Measurements from ENCODE around the gene C1QA.

The C1QA gene

DNA sequence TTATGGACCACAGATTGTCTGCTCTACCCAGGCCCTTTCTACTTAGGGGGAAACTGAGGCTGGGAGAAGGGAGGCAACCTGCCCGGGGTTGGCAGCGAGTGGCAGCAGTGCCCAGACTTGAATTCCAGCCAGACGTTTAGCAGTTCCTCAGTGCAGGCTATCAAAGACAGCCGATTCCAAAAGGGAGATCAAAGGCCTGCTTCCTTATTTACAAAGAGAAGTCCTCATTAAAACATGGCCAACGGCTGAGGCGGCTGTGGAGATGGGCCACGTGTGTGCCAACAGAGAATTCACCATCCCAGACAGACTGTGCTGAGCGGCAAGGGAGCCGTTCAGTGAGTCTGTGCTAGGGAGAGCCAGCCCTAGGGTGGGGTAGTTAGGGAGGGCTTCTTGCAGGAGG, 44.3 kb downstream of the C1QA start:
- no peaks in the 10 kb centered on the region for H3K9me3 ChIP-seq
- intact Hi-C loops (cut with DNase I; ENCODE audit: low total_unique reads), result no loop called here
- H3K4me3 ChIP-seq, result no peak overlapping the region
- H3K4me1 ChIP-seq, result no peaks in the 10 kb centered on the region
- no peaks in the 10 kb centered on the region for H3K36me3 ChIP-seq
- peaks cover 0 to 58% of the 10 kb centered on the region in 2 donors for H3K27me3 ChIP-seq
- H3K27ac ChIP-seq, result no peak overlapping the region
- TF ChIP-seq, protein P1, sequence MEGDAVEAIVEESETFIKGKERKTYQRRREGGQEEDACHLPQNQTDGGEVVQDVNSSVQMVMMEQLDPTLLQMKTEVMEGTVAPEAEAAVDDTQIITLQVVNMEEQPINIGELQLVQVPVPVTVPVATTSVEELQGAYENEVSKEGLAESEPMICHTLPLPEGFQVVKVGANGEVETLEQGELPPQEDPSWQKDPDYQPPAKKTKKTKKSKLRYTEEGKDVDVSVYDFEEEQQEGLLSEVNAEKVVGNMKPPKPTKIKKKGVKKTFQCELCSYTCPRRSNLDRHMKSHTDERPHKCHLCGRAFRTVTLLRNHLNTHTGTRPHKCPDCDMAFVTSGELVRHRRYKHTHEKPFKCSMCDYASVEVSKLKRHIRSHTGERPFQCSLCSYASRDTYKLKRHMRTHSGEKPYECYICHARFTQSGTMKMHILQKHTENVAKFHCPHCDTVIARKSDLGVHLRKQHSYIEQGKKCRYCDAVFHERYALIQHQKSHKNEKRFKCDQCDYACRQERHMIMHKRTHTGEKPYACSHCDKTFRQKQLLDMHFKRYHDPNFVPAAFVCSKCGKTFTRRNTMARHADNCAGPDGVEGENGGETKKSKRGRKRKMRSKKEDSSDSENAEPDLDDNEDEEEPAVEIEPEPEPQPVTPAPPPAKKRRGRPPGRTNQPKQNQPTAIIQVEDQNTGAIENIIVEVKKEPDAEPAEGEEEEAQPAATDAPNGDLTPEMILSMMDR (IDR thresholded peaks at IDR 0.05), result no peak
- no peak for DNase-seq

DNA sequence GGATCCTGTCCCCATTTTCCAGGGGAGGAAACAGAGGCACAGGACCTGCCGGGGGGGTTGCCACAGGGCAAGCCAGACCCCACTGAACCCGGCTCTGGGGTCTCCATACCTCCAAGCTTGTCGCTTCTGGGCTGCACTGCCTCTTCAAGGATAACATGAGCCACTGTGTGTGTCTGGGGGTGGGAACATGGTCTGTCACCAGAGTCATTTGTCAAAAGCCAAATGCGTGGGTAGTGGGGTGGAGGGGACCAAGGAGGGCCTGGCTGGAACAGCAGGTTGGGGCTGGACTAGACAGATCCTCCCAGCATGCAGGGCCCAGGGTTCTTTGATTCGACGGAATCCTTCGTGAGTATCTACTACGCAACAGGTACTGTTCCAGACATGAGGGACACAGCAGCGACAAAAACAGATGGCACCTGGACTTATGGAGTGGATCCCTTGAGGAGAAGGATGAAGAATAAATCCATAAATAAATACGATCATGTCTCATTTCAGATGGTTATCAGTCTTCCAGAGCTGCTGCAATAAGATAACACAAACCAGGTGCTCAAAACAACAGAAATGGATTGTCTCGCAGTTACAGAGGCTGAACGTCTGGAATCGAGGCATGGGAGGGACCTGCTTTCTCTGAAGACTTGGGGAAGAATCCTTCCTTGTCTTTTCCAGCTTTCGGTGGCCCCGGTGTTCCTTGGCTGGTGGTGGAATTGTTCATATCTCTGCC, 45.3 kb downstream of the C1QA start:
- no peaks in the 10 kb centered on the region for H3K36me3 ChIP-seq
- H3K27ac ChIP-seq, result no peak overlapping the region
- no peaks in the 10 kb centered on the region for H3K4me1 ChIP-seq
- DNase-seq, result no peak
- H3K9me3 ChIP-seq, result no peaks in the 10 kb centered on the region
- intact Hi-C loops (cut with DNase I; ENCODE audit: low total_unique reads), result no loop called here
- H3K4me3 ChIP-seq, result no peak overlapping the region
- TF ChIP-seq, protein P1 (IDR thresholded peaks at IDR 0.05), result no peak
- peaks cover 0 to 59% of the 10 kb centered on the region in 2 donors for H3K27me3 ChIP-seq

DNA sequence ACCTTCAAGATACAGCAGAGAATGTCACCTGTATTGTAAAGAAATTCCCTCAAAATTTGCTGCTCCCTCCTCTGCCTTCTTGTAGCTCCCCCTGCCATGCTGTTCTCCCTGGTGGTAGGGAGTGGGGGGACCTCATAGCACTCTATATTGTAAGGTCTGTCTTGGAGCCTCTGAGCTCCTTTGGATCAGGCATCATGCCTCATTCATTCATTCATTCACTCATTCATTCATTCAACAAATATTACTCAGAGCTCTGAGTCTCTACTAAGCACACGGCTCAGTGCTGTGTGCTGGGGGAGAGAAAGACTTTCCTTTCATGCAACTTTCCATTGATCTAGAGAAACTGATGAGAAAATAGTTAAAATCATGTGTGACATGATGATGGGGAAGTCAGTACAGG, 47.1 kb downstream of the C1QA start:
- H3K4me1 ChIP-seq, result no peaks in the 10 kb centered on the region
- H3K36me3 ChIP-seq, result no peaks in the 10 kb centered on the region
- intact Hi-C loops (cut with DNase I; ENCODE audit: low total_unique reads), result no loop called here
- DNase-seq, result no peak
- no peak overlapping the region for H3K4me3 ChIP-seq
- TF ChIP-seq, protein P1 (IDR thresholded peaks at IDR 0.05), result no peak
- H3K27ac ChIP-seq, result no peak overlapping the region
- no peaks in the 10 kb centered on the region for H3K9me3 ChIP-seq
- peaks cover 0 to 53% of the 10 kb centered on the region in 2 donors for H3K27me3 ChIP-seq

DNA sequence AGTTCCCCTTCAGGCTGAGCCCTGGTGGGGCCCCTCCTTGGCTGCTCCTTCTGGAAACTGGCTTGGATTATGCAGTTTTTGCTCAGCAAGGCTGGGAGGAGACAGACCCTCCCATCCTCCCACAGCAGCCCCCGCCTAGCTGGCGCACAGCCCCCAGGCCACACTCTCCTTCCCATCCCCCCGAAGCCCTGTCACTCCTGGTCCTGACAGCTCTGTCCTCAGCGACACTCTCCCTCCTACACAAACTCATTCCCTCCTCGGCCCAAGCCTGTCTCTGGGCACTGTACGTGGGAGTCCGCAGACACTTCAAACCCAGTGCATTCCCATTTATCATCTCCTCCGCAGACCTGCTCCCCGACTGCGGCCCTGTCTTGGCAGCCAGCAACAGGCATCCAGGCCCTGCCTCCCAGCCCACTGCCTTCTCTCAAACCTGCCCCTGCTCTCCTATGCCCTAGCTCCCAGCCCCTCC, 49.2 kb downstream of the C1QA start:
- no peak overlapping the region for H3K4me3 ChIP-seq
- no peaks in the 10 kb centered on the region for H3K9me3 ChIP-seq
- intact Hi-C loops (cut with DNase I; ENCODE audit: low total_unique reads), result no loop called here
- H3K36me3 ChIP-seq, result no peaks in the 10 kb centered on the region
- DNase-seq, result no peak
- no peaks in the 10 kb centered on the region for H3K4me1 ChIP-seq
- TF ChIP-seq, protein P1 (IDR thresholded peaks at IDR 0.05), result no peak
- H3K27ac ChIP-seq, result no peak overlapping the region
- peaks cover 0 to 59% of the 10 kb centered on the region in 2 donors for H3K27me3 ChIP-seq

DNA sequence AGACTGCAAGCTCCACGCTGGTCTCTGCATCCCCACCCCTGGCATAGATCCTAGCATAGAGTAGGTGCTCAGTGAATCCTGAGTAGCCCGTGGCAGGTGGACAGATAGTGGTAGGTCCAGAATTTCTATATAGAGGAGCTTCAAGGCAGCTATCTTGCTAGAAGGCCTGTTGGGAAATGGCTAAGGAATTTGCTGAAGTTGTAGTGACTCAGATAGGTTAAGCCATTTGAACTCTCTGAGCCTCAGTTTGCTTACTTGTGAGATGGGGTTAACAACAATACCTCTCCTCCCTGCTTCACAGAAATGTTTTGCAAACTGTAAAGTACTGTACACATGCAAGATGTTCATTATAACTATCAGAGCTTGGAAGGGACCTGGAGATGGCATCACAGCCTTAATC, 50.8 kb downstream of the C1QA start:
- Histone ChIP-seq H3K9me3 (no peaks in the 10 kb centered on the region), H3K4me1 (no peaks in the 10 kb centered on the region), H3K4me3 (no peak overlapping the region), H3K27me3 (peaks cover 0 to 46% of the 10 kb centered on the region in 2 donors), H3K36me3 (no peaks in the 10 kb centered on the region), H3K27ac (no peak overlapping the region)
- intact Hi-C loops (cut with DNase I; ENCODE audit: low total_unique reads), result no loop called here
- DNase-seq, result no peak
- TF ChIP-seq, protein P1 (IDR thresholded peaks at IDR 0.05), result no peak
